Dendritic cell treated with granulocyte-macrophage colony-stimulating factor and Interleukin-4, amounts not matched to agents 40 ng/mL and 50 ng/mL, for 4 days (primary cell): Measurements from ENCODE around the gene PPY.
"Not testable (repeated sequence)": the region's sequence is repeated elsewhere in the genome, so short reads cannot be mapped to it uniquely, and the experiment has no call there.

Source experiments
- H3K27ac Mint-ChIP-seq: one replicate; pipeline ENCODE4 v1.8.0; 2022; ENCODE audit warnings: mild to moderate bottlenecking, mixed read lengths
- H3K27me3 Mint-ChIP-seq: one replicate; pipeline ENCODE4 v1.8.0; 2022; ENCODE audit warnings: mild to moderate bottlenecking, mixed read lengths
- H3K36me3 Mint-ChIP-seq: one replicate; pipeline ENCODE4 v1.8.0; 2022; ENCODE audit warnings: low read depth, mixed read lengths
- H3K4me1 Mint-ChIP-seq: one replicate; pipeline ENCODE4 v1.8.0; 2022; ENCODE audit warnings: low read depth, mixed read lengths
- H3K4me3 Mint-ChIP-seq: one replicate; pipeline ENCODE4 v1.8.0; 2022; ENCODE audit warnings: mild to moderate bottlenecking, moderate library complexity, mixed read lengths
- H3K9me3 Mint-ChIP-seq: one replicate; pipeline ENCODE4 v1.8.0; 2022; ENCODE audit warnings: mixed read lengths
- intact Hi-C: fragments of 100-400 bp; cut with micrococcal nuclease; formaldehyde crosslinking; loops from one replicate; pipeline ENCODE4 v1.15.0; 2022

Gene PPY

GRCh38 chr17:43952351-43952723 lies 10.1 kb upstream of the PPY start:
- intact Hi-C loops = no loop called here
- Mint-ChIP-seq H3K9me3 (no peaks in the 10 kb centered on the region), H3K27me3 (peaks cover 64% of the 10 kb centered on the region), H3K36me3 (no peaks in the 10 kb centered on the region), H3K4me1 (peaks cover 16% of the 10 kb centered on the region), H3K27ac (no peak overlapping the region), H3K4me3 (no peak overlapping the region)

- intact Hi-C loops = no loop called here
- no peaks in the 10 kb centered on the region for H3K9me3 Mint-ChIP-seq
- no peaks in the 10 kb centered on the region for H3K36me3 Mint-ChIP-seq
- H3K4me3 Mint-ChIP-seq = no peak overlapping the region
- peaks cover 17% of the 10 kb centered on the region for H3K4me1 Mint-ChIP-seq
- H3K27ac Mint-ChIP-seq = no peak overlapping the region
- H3K27me3 Mint-ChIP-seq = peaks cover 64% of the 10 kb centered on the region
Observed at GRCh38 chr17:43951750-43952149, 9.5 kb upstream of the PPY start.

- no peak overlapping the region for H3K27ac Mint-ChIP-seq
- H3K27me3 Mint-ChIP-seq = peaks cover 58% of the 10 kb centered on the region
- peaks cover 17% of the 10 kb centered on the region for H3K4me1 Mint-ChIP-seq
Observed at GRCh38 chr17:43950554-43950953, 8.3 kb upstream of the PPY start.

GRCh38 chr17:43949781-43950180 lies 7.5 kb upstream of the PPY start:
- intact Hi-C loops = loop anchor here (10.0 kb wide), 1 partner anchor 215 kb away; no protein-coding TSS in a partner anchor
- Mint-ChIP-seq H3K9me3 (no peaks in the 10 kb centered on the region), H3K27me3 (peaks cover 51% of the 10 kb centered on the region), H3K4me3 (no peak overlapping the region), H3K36me3 (no peaks in the 10 kb centered on the region), H3K27ac (no peak overlapping the region), H3K4me1 (peaks cover 17% of the 10 kb centered on the region)

More at GRCh38 chr17:43950554-43950953, 8.3 kb upstream of the PPY start:
- intact Hi-C loops = no loop called here
- Mint-ChIP-seq H3K4me3 (no peak overlapping the region), H3K36me3 (no peaks in the 10 kb centered on the region), H3K9me3 (no peaks in the 10 kb centered on the region)

GRCh38 chr17:43946781-43947180 lies 4.5 kb upstream of the PPY start:
- Mint-ChIP-seq H3K9me3 (no peaks in the 10 kb centered on the region), H3K27me3 (peaks cover 23% of the 10 kb centered on the region), H3K4me3 (no peak overlapping the region), H3K36me3 (no peaks in the 10 kb centered on the region), H3K27ac (no peak overlapping the region), H3K4me1 (peaks cover 8% of the 10 kb centered on the region)
- intact Hi-C loops = loop anchor here (10.0 kb wide), 1 partner anchor 218 kb away; no protein-coding TSS in a partner anchor

- no peak overlapping the region for H3K27ac Mint-ChIP-seq
- H3K36me3 Mint-ChIP-seq = no peaks in the 10 kb centered on the region
- peaks cover 11% of the 10 kb centered on the region for H3K27me3 Mint-ChIP-seq
- peaks cover 8% of the 10 kb centered on the region for H3K4me1 Mint-ChIP-seq
- H3K4me3 Mint-ChIP-seq = no peak overlapping the region
- no peaks in the 10 kb centered on the region for H3K9me3 Mint-ChIP-seq
- intact Hi-C loops = loop anchor here (10.0 kb wide), 1 partner anchor 220 kb away; no protein-coding TSS in a partner anchor
Observed at GRCh38 chr17:43945074-43945829, 3.0 kb upstream of the PPY start.

- H3K4me1 Mint-ChIP-seq = peaks cover 13% of the 10 kb centered on the region
- H3K9me3 Mint-ChIP-seq = no peaks in the 10 kb centered on the region
- no peak overlapping the region for H3K4me3 Mint-ChIP-seq
- peaks cover 48% of the 10 kb centered on the region for H3K27me3 Mint-ChIP-seq
- no peak overlapping the region for H3K27ac Mint-ChIP-seq
- intact Hi-C loops = loop anchor here (10.0 kb wide), 1 partner anchor 224 kb away; no protein-coding TSS in a partner anchor
- H3K36me3 Mint-ChIP-seq = no peaks in the 10 kb centered on the region
Observed at GRCh38 chr17:43940630-43941029, 1.6 kb downstream of the PPY start.

GRCh38 chr17:43939886-43940285 lies 2.4 kb downstream of the PPY start:
- no peaks in the 10 kb centered on the region for H3K36me3 Mint-ChIP-seq
- intact Hi-C loops = loop anchor here (10.0 kb wide), 1 partner anchor 225 kb away; no protein-coding TSS in a partner anchor
- H3K4me1 Mint-ChIP-seq = peaks cover 13% of the 10 kb centered on the region
- peaks cover 50% of the 10 kb centered on the region for H3K27me3 Mint-ChIP-seq
- no peak overlapping the region for H3K4me3 Mint-ChIP-seq
- H3K27ac Mint-ChIP-seq = no peak overlapping the region
- no peaks in the 10 kb centered on the region for H3K9me3 Mint-ChIP-seq

GRCh38 chr17:43939452-43939851 lies 2.8 kb downstream of the PPY start:
- peaks cover 13% of the 10 kb centered on the region for H3K4me1 Mint-ChIP-seq
- intact Hi-C loops, H3K9me3 Mint-ChIP-seq, H3K4me3 Mint-ChIP-seq, H3K27ac Mint-ChIP-seq, H3K36me3 Mint-ChIP-seq: not testable (repeated sequence)
- H3K27me3 Mint-ChIP-seq = peaks cover 53% of the 10 kb centered on the region

- Mint-ChIP-seq H3K4me3 (no peak overlapping the region), H3K4me1 (peaks cover 13% of the 10 kb centered on the region), H3K9me3 (no peaks in the 10 kb centered on the region), H3K36me3 (no peaks in the 10 kb centered on the region), H3K27ac (no peak overlapping the region), H3K27me3 (peaks cover 53% of the 10 kb centered on the region)
- intact Hi-C loops = no loop called here
Observed at GRCh38 chr17:43938838-43939182, 3.5 kb downstream of the PPY start.

- H3K9me3 Mint-ChIP-seq = no peaks in the 10 kb centered on the region
- H3K27ac Mint-ChIP-seq = no peak overlapping the region
- H3K4me1 Mint-ChIP-seq = peaks cover 13% of the 10 kb centered on the region
- intact Hi-C loops = no loop called here
- no peak overlapping the region for H3K4me3 Mint-ChIP-seq
- H3K27me3 Mint-ChIP-seq = peaks cover 62% of the 10 kb centered on the region
- H3K36me3 Mint-ChIP-seq = no peaks in the 10 kb centered on the region
Observed at GRCh38 chr17:43936434-43936833, 5.8 kb downstream of the PPY start.

GRCh38 chr17:43935926-43936261 lies 6.4 kb downstream of the PPY start:
- Mint-ChIP-seq H3K9me3 (no peaks in the 10 kb centered on the region), H3K36me3 (no peaks in the 10 kb centered on the region), H3K27me3 (peaks cover 66% of the 10 kb centered on the region), H3K4me1 (peaks cover 13% of the 10 kb centered on the region), H3K27ac (no peak overlapping the region), H3K4me3 (no peak overlapping the region)
- intact Hi-C loops = no loop called here

- peaks cover 66% of the 10 kb centered on the region for H3K27me3 Mint-ChIP-seq
- no peak overlapping the region for H3K4me3 Mint-ChIP-seq
- intact Hi-C loops = no loop called here
- no peaks in the 10 kb centered on the region for H3K36me3 Mint-ChIP-seq
- peaks cover 13% of the 10 kb centered on the region for H3K4me1 Mint-ChIP-seq
- no peaks in the 10 kb centered on the region for H3K9me3 Mint-ChIP-seq
- H3K27ac Mint-ChIP-seq = no peak overlapping the region
Observed at GRCh38 chr17:43935204-43935925, 6.9 kb downstream of the PPY start.

GRCh38 chr17:43932923-43933322 lies 9.4 kb downstream of the PPY start:
- Mint-ChIP-seq H3K27ac (no peak overlapping the region), H3K36me3 (no peaks in the 10 kb centered on the region), H3K4me3 (no peak overlapping the region), H3K9me3 (no peaks in the 10 kb centered on the region), H3K4me1 (peaks cover 3% of the 10 kb centered on the region), H3K27me3 (peaks cover 60% of the 10 kb centered on the region)
- intact Hi-C loops = no loop called here
